Gastrocnemius medialis (tissue), 4 donors: ENCODE results near the gene EFHD1.

Experiments
- POLR2A ChIP-seq, 2 donors: fragments of 450-650 bp; IDR thresholded peaks; one replicate each; pipeline ENCODE4 v1.6.1; 2017; ENCODE audit warnings: antibody characterized with exemption in 2 of 2, mild to moderate bottlenecking in 2 of 2, moderate library complexity in 2 of 2
- TF ChIP-seq, protein P1 (sequence below), 5 experiments: fragments of 450-650 bp in 3 of 5; fragments of 200-600 bp in 2 of 5; sonication (generic) in 2 of 5; IDR thresholded peaks in 4 of 5; conservative IDR thresholded peaks in 1 of 5; 1 replicate in 4 of 5; 2 replicates in 1 of 5; pipeline ENCODE4 v1.5.1; 2016 to 2019; ENCODE audit warnings: antibody characterized with exemption in 5 of 5, mild to moderate bottlenecking in 3 of 5, moderate library complexity in 3 of 5

- TF ChIP-seq, protein P1, sequence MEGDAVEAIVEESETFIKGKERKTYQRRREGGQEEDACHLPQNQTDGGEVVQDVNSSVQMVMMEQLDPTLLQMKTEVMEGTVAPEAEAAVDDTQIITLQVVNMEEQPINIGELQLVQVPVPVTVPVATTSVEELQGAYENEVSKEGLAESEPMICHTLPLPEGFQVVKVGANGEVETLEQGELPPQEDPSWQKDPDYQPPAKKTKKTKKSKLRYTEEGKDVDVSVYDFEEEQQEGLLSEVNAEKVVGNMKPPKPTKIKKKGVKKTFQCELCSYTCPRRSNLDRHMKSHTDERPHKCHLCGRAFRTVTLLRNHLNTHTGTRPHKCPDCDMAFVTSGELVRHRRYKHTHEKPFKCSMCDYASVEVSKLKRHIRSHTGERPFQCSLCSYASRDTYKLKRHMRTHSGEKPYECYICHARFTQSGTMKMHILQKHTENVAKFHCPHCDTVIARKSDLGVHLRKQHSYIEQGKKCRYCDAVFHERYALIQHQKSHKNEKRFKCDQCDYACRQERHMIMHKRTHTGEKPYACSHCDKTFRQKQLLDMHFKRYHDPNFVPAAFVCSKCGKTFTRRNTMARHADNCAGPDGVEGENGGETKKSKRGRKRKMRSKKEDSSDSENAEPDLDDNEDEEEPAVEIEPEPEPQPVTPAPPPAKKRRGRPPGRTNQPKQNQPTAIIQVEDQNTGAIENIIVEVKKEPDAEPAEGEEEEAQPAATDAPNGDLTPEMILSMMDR (IDR thresholded peaks at IDR 0.05 in 4 of 5, conservative IDR thresholded peaks at IDR 0.05 in 1 of 5): no peak
- TF ChIP-seq POLR2A (IDR thresholded peaks at IDR 0.05): no peak
These were observed 39.4 kb upstream of the EFHD1 start for GRCh38 chr2:232593982-232594381.
